GM19043 (cell line): Measurements from ENCODE around the gene CD58.
"Not testable (repeated sequence)": the region's sequence is repeated elsewhere in the genome, so short reads cannot be mapped to it uniquely, and the experiment has no call there.

Experiments
- ATAC-seq: cut with Tn5 transposase; IDR thresholded peaks from one replicate; pipeline ENCODE4 v1.9.1; 2021; ENCODE audit warnings: low read depth; ENCODE audit not compliant: unreplicated experiment

CD58 gene, protein sequence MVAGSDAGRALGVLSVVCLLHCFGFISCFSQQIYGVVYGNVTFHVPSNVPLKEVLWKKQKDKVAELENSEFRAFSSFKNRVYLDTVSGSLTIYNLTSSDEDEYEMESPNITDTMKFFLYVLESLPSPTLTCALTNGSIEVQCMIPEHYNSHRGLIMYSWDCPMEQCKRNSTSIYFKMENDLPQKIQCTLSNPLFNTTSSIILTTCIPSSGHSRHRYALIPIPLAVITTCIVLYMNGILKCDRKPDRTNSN

DNA sequence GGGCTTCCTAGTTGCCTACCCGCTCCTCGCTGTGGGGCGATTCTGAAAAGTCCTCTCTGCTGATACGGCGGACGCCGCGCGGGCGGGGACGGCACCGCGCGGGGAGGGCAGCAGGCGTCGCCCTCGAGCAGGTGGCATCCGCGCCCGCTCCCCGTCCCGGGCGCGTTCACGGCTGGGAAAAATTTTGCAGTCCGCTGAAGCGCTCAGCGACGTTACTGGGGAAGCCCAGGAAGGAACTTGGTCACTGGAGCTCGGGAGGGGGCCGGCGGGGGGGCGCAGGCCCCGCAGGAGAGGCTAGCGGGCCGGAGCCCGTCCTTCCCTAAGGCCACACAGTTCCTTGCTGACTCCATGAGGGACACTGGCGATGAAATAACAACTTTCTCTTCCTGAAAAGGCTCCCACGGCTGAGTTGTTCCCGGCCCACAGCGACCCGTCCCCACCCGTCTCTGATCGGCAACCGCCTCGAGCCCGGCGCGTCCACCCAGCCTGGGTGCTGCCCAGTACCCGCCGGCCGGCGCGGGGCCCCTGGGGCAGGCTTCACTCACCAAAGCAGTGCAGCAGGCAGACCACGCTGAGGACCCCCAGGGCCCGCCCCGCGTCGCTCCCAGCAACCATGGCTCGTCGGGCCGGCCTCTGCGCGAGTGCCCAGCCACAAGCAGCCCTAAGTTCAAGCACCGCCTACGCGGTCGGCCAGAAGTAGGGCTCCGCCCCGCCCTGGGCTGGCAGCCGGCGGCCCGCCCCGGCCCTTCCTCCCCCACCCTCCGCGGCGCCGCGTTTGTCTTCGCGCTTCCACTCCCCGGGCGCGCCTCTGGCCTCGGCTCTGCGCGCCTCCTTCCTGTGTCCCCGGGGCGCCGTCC lies at the start of gene CD58:
CD58 (minus strand) TSS at position 669 of the 857 bp plus-strand sequence; CDS start at position 615, 54 bp downstream.
- ATAC-seq, result peak; percentile 57

- not testable (repeated sequence) for ATAC-seq
These were observed 49.6 kb upstream of the CD58 start for GRCh38 chr1:116620392-116620791.

- not testable (repeated sequence) for ATAC-seq
These were observed 48.3 kb upstream of the CD58 start for GRCh38 chr1:116619106-116619505.

DNA sequence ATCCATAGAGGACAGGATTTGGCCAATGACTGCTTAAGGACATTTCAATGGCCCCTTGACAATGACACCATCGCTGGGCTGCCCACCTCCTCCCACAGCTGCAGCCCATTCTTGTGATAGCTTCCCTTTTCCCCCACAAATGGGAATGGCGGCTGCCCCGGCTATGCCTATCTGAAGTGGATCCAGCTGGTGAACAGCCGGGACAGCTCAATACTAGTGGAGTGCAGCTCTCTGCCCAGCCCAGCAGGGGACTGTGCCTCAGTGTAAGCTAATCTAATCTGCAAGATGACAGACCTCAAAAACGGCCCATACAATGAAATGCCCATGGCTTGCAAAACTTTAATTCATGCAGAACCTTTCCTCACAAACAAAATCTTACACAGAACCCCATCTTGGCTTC lies 47.0 kb upstream of the CD58 start:
- ATAC-seq, result not testable (repeated sequence)

DNA sequence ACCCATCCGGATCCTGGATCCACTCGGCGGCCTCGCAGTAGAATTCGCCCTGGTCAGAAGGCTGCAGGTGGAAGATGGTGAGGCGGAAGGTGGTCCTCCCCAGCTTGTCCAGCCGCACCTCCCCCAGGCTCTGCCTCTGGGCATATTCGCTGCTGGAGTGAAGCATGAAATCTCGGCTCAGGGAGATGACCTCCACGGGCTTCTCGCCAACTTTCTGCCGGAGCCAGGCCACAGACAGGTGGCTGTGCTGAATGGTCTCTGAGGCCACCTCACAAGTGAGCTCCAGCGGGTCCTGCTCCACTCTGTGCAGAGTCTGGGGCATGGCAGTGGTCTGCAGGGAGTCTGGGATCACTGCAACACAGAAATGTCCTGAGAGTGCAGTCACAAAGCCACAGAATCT lies 43.0 kb upstream of the CD58 start:
- not testable (repeated sequence) for ATAC-seq

- ATAC-seq, result not testable (repeated sequence)
These were observed 39.1 kb upstream of the CD58 start for GRCh38 chr1:116609801-116610371.

DNA sequence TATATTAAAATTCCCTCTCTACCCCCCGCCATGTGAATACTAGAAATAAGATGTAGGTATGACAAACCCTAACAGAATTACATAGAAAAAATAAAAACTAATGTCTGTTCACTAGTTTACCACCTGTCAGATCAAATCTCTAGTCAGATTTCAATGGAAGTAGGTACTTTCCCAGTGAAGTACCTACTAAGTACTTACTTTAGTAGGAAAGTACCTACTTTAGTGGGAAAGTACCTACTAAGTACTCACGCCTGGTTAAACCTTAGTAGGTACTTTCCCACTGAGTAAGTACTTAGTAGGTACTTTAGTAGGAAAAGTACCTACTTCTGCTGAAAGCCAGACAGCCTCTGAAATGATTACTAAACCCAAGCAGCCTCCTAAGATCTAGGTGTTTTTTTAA lies 38.0 kb upstream of the CD58 start:
- ATAC-seq, result not testable (repeated sequence)

GRCh38 chr1:116608151-116608550 lies 37.3 kb upstream of the CD58 start:
- ATAC-seq, result not testable (repeated sequence)

DNA sequence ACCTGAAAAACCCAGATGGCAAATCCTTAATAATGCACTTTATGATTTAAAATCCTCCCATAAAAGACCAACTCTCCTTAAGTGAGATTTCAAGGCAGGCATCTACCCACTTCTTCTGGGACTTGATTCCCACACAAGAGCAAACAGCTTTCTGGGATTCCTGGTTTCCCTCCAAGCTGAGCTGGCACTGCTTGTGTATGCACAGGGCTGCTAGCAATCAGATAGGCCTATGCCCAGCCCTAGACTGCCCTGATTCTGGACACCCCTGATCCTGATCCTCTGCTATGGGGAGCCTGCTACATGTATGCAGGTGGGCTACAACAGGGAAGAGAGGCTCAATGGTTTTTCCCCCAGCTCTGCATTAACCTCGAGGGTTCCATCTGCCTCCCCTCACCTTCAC lies 36.6 kb upstream of the CD58 start:
- ATAC-seq, result not testable (repeated sequence)

- ATAC-seq, result not testable (repeated sequence)
These were observed 35.2 kb upstream of the CD58 start for GRCh38 chr1:116606067-116606466.

DNA sequence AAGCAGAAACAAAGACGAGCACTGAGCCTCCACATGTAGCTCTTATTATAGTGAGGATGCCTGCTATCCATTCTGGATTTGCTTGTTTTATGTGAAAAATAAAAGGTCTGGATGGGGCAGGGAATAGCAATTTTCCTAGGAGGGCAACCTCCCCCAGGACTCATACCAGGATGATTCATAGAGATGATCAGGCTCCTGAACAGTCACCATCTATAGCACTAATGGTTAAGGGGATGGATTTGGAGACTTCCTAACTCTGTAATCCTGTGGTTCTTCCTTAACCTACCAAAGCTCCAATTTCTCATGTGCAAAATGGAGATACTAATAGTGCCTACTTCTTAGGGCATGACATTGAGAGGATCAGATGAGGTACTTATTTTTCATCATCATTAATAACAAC lies 34.5 kb upstream of the CD58 start:
- no peak for ATAC-seq

DNA sequence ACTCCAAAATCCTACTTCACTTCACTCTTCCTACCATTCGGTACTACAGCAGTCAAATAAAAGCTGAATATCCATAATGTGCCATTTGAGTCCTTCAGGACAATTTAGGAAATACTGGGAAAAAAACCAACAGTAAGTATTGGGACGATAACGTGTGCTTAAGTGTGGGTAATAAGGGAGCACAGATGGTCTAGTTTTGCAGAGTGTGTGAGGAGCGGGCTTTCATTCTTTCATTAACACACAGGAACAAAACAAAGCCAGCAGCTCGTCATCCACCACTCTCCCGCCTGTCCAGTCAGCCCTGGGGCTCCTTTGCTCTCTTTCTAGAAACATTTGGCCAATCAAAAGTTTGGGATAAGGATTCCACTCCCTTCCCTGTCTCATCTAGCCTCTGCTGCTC lies 33.6 kb upstream of the CD58 start:
- not testable (repeated sequence) for ATAC-seq

DNA sequence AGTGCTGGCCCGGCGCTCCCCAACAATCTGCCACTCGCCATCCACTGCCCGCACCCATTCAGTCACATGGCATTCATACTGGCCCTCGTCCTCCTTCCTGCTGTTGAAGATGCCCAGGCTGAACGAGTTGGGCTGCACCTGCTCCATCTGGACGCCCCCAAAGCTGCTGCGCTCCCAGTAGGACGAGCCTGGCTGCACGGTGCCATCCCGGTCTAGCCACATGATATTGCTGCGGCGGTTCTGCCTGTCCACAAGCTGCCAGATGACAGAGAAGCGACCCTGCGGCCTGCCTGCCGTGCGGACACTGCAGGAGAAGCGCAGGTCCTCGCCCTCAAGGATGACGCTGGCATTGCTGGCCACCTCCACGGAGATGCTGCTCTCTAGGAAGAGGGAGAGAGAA lies 32.8 kb upstream of the CD58 start:
- ATAC-seq, result not testable (repeated sequence)

DNA sequence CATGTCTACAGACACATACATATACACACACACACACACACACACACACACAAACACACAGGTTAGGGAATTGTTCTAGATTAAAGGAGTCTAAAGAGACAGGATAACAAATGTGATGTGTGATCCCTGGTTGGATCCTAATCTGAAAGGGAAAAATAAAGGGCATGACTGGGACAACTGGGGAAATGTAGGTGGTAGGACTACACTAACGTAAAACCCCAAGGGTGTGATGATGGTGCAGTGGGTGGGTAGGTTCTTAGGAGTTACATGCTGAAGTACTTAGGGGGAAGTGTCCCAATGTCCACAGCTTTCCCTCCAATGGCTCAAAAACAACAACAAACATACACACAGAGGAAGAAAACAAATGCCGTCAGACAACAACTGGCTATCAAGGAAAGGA lies 28.5 kb upstream of the CD58 start:
- not testable (repeated sequence) for ATAC-seq

- not testable (repeated sequence) for ATAC-seq
These were observed 27.7 kb upstream of the CD58 start for GRCh38 chr1:116598420-116599036.

DNA sequence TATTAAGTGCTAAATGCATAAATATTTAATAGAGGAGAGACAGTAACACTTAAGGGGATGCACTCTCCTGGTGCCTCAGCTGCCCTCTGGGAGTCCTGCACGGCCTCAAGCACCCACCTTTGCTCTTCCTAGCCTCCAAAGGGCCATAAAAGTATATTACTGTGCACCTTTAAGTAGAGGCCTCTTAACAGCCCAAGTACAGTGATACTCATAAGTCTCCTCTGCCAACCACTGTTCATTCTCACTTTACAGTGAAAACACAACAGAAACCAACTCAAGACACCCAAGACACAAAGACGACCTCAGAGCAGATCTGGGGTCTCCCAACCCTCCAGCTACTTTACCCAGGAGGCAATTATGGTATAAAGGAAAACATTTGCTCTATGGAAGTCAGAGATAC lies 26.6 kb upstream of the CD58 start:
- ATAC-seq, result peak; percentile 73

- ATAC-seq, result not testable (repeated sequence)
These were observed 26.0 kb upstream of the CD58 start for GRCh38 chr1:116596742-116597307.

DNA sequence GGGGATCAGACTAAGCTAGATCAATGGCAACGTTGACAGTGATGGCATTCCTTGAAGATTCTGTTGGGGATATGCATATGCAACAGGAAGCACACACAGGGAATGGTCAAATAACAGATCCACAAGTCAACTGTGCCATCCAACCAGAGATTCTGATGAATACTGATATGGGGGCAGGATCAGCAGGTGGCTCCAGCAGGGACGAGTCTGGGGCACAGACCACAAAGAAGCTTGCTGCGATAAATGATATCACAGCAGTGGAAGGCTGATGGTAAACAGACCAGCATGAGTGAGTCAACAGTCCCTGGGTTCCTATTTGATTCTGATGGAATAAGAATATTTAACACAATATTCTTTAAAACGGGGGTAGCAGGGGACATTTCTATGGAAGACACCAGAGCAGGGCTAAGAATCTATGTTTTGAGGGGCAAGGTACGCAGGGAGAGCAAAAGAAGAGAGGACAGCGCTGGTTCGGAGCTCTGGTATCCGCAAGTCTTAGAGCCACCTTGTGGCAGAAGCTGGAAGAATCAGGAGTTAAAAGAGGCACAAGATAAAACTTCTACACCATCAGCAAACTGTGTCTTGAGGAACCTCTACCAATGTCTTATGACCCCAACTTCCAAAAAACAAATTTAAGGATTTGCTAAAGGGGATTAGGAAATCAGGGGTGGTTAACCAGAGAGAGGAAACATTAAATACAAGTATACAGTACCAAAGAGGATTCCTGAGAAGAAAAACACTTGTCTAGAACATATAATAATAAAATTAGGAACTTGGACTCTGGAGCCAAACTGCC lies 25.3 kb upstream of the CD58 start:
- ATAC-seq, result not testable (repeated sequence)

DNA sequence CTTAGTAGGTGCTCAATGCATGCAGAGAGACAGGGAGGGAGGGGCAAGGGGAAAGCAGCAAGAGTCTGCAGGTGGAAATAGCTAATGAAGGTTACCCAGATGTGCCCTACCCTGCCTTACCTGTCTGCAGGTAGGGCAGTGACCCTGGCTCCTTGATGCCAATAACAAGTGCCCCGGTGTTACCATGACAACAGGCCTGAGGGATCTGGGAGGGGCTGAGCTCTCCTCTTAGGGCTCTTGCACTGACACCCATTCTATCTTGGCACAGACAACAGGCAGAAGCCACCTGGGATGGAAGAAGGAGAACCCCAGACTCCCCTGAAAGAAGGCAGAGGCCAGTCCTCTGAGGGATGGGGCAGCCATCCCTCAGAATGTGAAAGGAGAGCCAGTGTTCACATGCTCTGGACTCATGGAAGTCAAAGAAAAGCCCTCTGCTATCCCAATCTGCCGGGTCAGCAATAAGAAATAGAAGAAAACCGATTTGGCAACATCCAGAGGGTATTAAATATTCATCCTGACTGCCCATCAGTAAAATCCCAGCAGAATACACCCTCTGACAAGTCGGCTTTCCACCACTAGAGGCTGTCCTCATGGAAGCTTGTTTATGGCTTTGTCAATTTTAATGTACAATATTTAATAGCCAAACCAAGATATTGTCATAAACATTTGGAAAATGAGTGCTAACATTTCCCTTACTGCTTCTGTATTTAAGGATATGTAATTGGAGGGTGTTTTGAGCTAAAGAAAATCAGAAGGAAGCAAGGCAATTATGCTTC lies 24.4 kb upstream of the CD58 start:
- ATAC-seq, result not testable (repeated sequence)
